SJSA1 (cell line): ENCODE measurements around the gene NFIC. TPM values are rescaled to one million over a fixed set of nuclear protein-coding genes. Genes with fewer than 3 reads are reported as not detected.
"Not testable (repeated sequence)": the region's sequence is repeated elsewhere in the genome, so short reads cannot be mapped to it uniquely, and the experiment has no call there.

ENCODE experiments used
- DNase-seq, 2 experiments: peaks; one replicate each; pipeline ENCODE4 v3.0.0-alpha.2; 2015 to 2020; ENCODE audit warnings: low spot score in 2 of 2, low read depth in 1 of 2
- H3K27ac ChIP-seq: fragments of 250-450 bp; sonication (Bioruptor Pico); 2 replicates; pipeline ENCODE4 v1.5.1; 2020; ENCODE audit warnings: mild to moderate bottlenecking, moderate library complexity
- H3K27me3 ChIP-seq: fragments of 250-450 bp; sonication (Bioruptor Pico); replicated peaks from 2 replicates; pipeline ENCODE4 v1.5.1; 2020; ENCODE audit warnings: mild to moderate bottlenecking, moderate library complexity
- H3K36me3 ChIP-seq: fragments of 250-450 bp; sonication (Bioruptor Pico); 2 replicates; pipeline ENCODE4 v1.5.1; 2020; ENCODE audit warnings: mild to moderate bottlenecking
- H3K4me1 ChIP-seq: fragments of 250-450 bp; sonication (Bioruptor Pico); replicated peaks from 2 replicates; pipeline ENCODE4 v1.6.1; 2021; ENCODE audit warnings: mild to moderate bottlenecking
- H3K4me3 ChIP-seq: fragments of 250-450 bp; sonication (Bioruptor Pico); 2 replicates; pipeline ENCODE4 v1.5.1; 2020; ENCODE audit warnings: mild to moderate bottlenecking
- H3K9me3 ChIP-seq: fragments of 250-450 bp; sonication (Bioruptor Pico); replicated peaks from 2 replicates; pipeline ENCODE4 v1.5.1; 2020; ENCODE audit warnings: mild to moderate bottlenecking
- total RNA-seq: library from RNA; depleted of rRNA; stranded (reverse); fragments of >200 nt; shearing (Covaris generic); gene quantifications from 2 replicates; pipeline ENCODE4 v1.2.3, GENCODE V29; 2014

Gene NFIC
- total RNA-seq, 1 experiment from 2014 or later = 27.6 TPM

DNA sequence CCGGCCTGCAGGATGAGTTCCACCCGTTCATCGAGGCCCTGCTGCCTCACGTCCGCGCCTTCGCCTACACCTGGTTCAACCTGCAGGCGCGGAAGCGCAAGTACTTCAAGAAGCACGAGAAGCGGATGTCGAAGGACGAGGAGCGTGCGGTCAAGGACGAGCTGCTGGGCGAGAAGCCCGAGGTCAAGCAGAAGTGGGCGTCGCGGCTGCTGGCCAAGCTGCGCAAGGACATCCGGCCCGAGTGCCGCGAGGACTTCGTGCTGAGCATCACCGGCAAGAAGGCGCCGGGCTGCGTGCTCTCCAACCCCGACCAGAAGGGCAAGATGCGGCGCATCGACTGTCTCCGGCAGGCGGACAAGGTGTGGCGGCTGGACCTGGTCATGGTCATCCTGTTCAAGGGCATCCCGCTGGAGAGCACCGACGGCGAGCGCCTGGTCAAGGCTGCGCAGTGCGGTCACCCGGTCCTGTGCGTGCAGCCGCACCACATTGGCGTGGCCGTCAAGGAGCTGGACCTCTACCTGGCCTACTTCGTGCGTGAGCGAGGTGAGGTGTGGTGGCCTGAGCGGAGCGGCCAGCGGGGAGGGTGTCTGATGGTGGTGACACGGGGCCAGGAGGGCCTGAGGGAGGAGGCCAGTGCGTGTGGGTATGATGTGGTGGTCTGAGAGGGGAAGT is 15.5 kb downstream of the NFIC start:
- H3K27ac ChIP-seq = no peak overlapping the region
- no peak for DNase-seq
- peaks cover 48% of the 10 kb centered on the region for H3K36me3 ChIP-seq
- no peaks in the 10 kb centered on the region for H3K9me3 ChIP-seq
- no peaks in the 10 kb centered on the region for H3K4me1 ChIP-seq
- no peaks in the 10 kb centered on the region for H3K27me3 ChIP-seq
- H3K4me3 ChIP-seq = no peak overlapping the region

DNA sequence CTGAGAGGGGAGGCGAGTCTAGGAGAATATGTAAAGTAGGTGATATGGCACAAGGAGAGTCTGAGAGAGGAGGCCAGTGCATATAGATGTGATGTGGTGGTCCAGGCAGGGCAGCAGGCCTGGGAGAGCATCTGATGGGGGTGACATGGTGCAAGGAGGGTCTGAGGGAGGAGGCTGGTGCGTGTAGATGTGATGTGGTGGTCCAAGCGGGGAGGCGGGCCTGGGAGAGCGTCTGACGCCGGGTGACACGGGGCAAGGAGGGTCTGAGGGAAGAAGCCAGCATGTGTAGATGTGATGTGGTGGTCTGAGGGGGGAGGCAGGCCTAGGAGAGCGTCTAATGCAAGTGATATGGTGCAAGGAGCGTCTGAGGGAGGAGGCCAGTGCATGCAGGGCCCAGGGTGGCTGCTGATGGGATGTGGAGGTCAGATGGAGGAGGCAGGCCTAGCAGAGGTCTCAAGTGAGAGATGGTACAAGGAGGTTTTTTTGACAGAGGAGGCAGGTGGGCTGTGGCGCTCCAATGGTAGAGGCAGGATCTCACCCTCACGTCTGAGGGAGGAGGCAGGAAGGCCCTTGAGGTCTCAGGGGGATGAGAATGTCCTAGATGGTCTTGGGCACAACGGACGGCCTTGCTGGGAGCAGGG is 16.2 kb downstream of the NFIC start:
- Histone ChIP-seq H3K27me3 (no peaks in the 10 kb centered on the region), H3K4me3 (no peak overlapping the region), H3K9me3 (no peaks in the 10 kb centered on the region), H3K36me3 (peaks cover 55% of the 10 kb centered on the region), H3K4me1 (no peaks in the 10 kb centered on the region), H3K27ac (no peak overlapping the region)
- no peak for DNase-seq

DNA sequence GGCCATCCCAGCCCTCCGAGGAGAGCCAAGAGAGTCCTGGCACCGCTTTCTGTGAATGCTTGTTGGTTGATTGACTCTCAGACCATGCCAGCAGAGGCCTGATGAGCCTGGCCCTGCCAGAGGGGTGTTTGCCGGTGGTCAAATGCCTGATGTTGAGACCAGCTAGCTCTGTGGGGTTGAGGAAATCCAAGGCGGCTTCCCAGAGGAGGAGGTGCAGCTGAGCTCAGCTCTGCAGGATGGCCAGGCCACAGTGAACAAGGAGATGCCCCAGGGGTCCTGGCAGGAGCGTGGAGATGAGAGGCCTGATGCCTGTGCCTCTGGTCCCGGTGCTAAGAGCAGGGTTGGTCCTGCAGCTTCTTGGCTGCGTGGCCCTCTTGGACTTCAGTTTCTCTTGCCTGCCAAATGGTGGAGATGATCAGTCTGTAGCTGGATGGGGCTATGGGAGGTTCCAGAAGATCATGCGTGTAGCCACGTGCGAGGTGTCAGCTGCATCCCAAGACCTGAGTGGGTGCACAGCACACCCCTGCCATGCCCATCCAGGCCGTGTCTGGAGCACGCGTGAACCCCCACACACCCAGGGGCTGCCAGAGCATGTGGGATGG is 16.8 kb downstream of the NFIC start:
- DNase-seq = no peak
- H3K36me3 ChIP-seq = peaks cover 58% of the 10 kb centered on the region
- H3K27ac ChIP-seq = no peak overlapping the region
- no peaks in the 10 kb centered on the region for H3K9me3 ChIP-seq
- H3K4me3 ChIP-seq = no peak overlapping the region
- H3K27me3 ChIP-seq = no peaks in the 10 kb centered on the region
- peaks cover 1% of the 10 kb centered on the region for H3K4me1 ChIP-seq

DNA sequence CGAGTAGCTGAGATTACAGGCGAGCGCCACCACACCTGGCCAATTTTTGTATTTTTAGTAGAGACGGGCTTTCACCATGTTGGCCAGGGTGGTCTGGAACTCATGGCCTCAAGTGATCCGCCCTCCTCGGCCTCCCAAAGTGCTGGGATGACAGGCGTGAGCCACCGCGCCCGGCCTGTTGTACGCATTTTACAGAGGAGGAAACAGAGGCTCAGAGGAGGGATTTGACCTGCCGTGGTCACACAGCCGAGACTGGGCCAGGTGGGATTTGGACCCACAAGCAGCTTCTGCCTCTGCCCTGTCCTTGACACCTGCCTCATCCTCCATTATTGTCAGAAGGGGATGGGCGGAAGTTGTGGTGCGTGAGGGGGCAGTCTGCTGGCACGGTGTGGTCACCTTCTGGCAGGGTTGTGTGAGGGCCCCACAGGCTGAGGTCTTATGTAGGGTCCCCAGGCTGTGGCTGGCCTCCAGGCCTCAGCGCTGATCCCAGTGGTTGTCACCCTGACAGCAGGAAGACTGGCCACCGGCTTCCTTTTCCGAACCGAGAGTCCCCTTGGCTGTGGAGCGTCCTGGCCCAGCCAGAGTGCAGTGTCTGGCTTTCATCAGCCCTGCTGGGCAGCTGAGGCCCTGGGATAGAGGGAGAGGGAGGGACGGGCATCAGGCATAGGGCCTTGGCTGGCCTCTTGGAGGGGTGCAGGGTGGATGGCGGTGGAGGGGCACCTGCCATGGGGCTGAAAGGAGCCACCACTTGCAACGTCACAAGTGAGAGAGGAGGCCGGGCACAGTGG is 20.3 kb downstream of the NFIC start:
- Histone ChIP-seq H3K9me3 (no peaks in the 10 kb centered on the region), H3K27ac (no peak overlapping the region), H3K36me3 (peaks cover 72% of the 10 kb centered on the region), H3K4me3 (no peak overlapping the region), H3K4me1 (peaks cover 15% of the 10 kb centered on the region), H3K27me3 (no peaks in the 10 kb centered on the region)
- no peak for DNase-seq

DNA sequence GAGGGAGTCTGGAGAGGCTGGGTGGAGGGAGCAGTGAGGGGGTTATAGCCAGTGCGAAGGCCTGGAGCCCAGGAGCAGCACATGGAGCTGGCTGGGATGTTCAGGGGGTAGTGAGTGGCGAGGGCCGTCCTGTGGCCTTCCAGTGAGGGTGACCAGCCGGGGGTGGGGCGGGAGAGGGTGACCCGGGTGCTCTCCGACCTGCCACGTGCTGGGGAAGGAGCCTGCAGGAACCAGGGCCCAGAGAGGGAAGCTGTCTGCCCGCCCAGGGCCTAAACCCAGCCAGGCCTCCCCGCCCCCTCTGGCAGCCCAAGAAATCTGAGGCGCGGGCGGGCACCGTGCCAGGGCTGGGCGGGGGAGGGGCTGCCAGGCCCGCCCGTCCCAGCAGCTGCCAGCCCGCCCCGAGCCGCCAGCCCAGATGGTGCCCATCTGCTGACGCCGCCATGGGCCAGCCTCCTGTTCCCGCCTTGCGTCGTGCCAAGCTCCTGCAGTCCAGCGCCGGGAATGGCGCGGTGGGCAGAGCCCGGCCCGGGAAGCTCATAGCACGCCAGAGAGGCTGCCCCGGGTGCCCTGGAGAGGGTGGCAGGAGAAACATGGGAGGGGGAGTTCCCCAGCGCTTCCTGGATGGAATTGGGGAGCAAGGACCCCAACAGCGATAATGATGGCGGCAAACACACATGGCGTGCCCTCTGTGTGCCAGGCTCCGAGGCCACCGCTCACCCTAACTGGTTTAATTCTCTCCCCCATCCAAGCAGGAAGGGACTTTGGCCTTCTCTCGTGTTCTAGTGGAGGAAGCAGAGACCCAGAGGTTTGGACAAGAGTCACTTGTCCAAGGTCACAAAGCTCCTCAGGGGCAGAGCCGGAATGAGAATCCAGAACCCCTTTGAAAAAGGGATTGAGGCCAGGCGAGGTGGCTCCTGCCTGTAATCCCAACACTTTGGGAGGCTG is 21.5 kb downstream of the NFIC start:
- Histone ChIP-seq H3K4me1 (peaks cover 15% of the 10 kb centered on the region), H3K4me3 (no peak overlapping the region)
- DNase-seq = no peak

DNA sequence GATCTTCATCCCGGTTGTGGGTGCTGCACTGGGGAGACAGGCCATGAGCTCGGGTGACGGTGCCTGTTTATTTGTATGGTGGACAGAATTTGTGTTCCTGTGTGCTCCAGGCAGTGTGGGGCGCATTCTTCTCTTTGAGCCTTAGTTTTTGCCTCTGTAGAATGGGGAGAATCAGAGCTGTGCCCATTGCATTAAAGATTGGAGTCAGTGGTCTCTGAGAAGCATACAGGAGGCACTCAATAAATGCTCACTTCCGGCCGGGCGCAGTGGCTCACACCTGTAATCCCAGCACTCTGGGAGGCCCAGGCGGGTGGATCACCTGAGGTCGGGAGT is 23.0 kb downstream of the NFIC start:
- no peaks in the 10 kb centered on the region for H3K27me3 ChIP-seq
- H3K27ac ChIP-seq = no peak overlapping the region
- H3K4me3 ChIP-seq = no peak overlapping the region
- H3K36me3 ChIP-seq = peaks cover 62% of the 10 kb centered on the region
- H3K4me1 ChIP-seq = peaks cover 15% of the 10 kb centered on the region
- no peak for DNase-seq
- no peaks in the 10 kb centered on the region for H3K9me3 ChIP-seq

More for the DNA sequence above, 21.5 kb downstream of the NFIC start:
- Histone ChIP-seq H3K27me3 (no peaks in the 10 kb centered on the region), H3K27ac (no peak overlapping the region), H3K9me3 (no peaks in the 10 kb centered on the region), H3K36me3 (peaks cover 65% of the 10 kb centered on the region)

DNA sequence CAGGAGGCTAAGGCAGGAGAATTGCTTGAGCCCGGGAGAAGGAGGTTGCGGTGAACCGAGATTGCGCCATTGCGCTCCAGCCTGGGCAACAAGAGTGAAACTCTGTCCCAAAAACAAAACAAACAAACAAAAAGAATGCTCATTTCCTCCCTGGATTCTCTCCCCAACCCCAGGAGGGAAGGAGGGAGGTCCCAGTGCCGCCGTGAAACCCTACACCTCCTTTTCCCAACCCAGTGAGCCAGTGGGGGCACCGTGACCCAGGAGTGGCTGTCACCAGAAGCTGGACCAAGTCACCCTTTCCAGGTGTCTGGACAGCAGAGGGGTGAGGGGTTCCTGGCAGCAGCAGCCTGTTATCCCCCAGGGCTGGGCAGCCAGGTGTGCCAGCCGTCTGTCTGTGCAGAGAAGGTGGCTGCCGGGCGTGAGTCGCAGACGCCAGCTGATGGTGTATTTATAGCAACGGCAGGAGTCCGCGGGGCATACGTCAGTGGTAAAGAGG is 23.5 kb downstream of the NFIC start:
- H3K4me3 ChIP-seq = no peak overlapping the region
- DNase-seq = no peak
- peaks cover 15% of the 10 kb centered on the region for H3K4me1 ChIP-seq
- peaks cover 66% of the 10 kb centered on the region for H3K36me3 ChIP-seq
- no peak overlapping the region for H3K27ac ChIP-seq
- H3K27me3 ChIP-seq = no peaks in the 10 kb centered on the region
- no peaks in the 10 kb centered on the region for H3K9me3 ChIP-seq

DNA sequence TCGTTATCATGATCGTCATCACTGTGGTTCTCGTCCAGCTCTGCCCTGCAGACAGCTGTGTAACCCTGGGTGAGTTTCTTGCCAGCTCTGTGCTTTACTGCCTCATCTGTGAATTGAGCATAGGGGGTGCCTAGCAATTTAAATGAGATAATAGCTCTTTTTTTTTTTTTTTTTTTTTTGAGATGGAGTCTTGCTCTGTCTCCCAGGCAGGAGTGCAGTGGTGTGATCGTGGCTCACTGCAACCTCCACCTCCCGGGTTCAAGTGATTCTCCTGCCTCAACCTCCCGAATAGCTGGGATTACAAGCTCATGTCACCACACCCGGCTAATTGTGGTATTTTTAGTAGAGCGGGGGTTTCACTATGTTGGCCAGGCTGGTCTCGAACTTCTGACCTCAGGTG is 25.5 kb downstream of the NFIC start:
- not testable (repeated sequence) for H3K9me3 ChIP-seq, H3K27me3 ChIP-seq, DNase-seq, H3K4me3 ChIP-seq, H3K27ac ChIP-seq
- Histone ChIP-seq H3K36me3 (peaks cover 70% of the 10 kb centered on the region), H3K4me1 (peaks cover 20% of the 10 kb centered on the region)

DNA sequence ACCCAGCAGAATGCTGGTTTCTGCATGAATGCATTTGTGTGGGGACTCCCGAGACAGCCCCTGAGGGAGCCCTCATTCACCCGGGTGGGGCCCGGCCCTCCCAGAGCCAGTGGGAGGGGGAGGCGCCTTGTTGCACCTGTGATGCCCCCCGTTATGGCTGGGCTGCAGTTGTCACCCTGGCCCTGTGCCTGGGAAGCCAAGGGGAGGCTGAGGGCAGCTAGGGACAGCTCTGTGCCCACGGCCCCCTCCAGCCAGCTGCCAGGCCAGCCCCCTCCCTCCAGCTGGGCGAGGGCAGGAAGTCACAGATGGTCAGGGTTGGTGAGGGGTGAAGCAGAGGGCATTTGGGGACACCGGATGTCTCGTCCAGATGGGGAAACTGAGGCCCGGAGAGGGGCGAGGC is 26.1 kb downstream of the NFIC start:
- Histone ChIP-seq H3K4me3 (no peak overlapping the region), H3K4me1 (peaks cover 26% of the 10 kb centered on the region), H3K9me3 (no peaks in the 10 kb centered on the region), H3K27ac (no peak overlapping the region), H3K36me3 (peaks cover 70% of the 10 kb centered on the region), H3K27me3 (no peaks in the 10 kb centered on the region)
- no peak for DNase-seq

DNA sequence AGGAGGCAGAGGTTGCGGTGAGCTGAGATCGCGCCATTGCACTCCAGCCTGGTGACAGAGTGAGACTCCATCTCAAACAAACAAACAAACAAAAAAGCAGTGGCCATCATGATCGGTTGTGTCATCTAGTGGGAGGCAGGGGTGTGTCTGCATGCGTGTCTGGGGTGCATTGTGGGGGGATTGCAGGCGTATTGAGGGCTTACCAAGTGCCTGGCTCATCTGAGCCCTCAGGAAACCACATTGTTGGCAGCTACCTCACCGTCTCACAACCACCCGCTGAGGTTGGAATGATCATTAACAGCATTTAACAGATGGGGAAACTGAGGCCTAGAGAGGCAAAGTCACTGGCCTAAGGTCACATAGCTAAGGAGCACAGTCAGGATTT is 30.5 kb downstream of the NFIC start:
- peaks cover 57% of the 10 kb centered on the region for H3K36me3 ChIP-seq
- H3K4me3 ChIP-seq = no peak overlapping the region
- H3K27ac ChIP-seq = no peak overlapping the region
- no peak for DNase-seq
- H3K9me3 ChIP-seq = no peaks in the 10 kb centered on the region
- H3K4me1 ChIP-seq = peaks cover 14% of the 10 kb centered on the region
- no peaks in the 10 kb centered on the region for H3K27me3 ChIP-seq

DNA sequence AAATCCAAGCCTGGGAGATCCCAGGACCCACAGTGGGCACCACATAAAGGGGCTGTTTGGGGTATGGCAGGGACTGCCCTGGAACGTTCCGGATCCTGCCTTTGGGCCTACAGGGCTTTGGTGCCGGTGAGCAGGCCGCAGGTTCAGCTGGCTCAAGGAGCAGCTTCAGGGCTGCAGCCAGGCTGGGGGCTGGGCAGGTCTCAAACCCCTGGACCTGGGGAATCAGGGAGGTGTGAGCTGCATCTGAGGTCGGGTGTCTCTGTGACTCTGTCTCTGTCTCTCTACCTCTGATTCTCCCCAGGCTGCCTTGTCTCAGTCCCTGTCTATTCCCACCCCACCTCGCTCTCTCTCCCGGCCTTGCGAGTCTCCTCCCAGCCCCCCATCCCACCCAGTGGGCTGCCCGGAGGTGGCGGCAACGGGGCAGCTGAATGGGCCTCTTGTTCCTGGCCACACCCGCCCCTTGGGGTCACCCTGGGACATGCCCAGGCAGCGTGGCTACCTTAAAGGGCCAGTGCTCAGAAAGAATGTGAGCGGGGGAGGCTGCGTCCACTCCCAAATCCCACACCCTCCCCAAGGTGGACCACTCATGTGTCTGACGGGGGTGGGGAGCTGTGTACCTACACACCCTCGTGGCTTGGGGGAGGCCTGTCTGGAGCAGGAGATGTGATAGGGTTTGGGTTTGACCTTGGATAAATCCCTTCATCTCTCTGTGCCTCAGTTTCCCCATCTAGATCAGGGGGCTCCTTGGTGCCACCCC is 31.1 kb downstream of the NFIC start:
- Histone ChIP-seq H3K9me3 (no peaks in the 10 kb centered on the region), H3K27me3 (no peaks in the 10 kb centered on the region), H3K27ac (no peak overlapping the region), H3K4me1 (peaks cover 14% of the 10 kb centered on the region), H3K36me3 (peaks cover 60% of the 10 kb centered on the region), H3K4me3 (no peak overlapping the region)
- no peak for DNase-seq

DNA sequence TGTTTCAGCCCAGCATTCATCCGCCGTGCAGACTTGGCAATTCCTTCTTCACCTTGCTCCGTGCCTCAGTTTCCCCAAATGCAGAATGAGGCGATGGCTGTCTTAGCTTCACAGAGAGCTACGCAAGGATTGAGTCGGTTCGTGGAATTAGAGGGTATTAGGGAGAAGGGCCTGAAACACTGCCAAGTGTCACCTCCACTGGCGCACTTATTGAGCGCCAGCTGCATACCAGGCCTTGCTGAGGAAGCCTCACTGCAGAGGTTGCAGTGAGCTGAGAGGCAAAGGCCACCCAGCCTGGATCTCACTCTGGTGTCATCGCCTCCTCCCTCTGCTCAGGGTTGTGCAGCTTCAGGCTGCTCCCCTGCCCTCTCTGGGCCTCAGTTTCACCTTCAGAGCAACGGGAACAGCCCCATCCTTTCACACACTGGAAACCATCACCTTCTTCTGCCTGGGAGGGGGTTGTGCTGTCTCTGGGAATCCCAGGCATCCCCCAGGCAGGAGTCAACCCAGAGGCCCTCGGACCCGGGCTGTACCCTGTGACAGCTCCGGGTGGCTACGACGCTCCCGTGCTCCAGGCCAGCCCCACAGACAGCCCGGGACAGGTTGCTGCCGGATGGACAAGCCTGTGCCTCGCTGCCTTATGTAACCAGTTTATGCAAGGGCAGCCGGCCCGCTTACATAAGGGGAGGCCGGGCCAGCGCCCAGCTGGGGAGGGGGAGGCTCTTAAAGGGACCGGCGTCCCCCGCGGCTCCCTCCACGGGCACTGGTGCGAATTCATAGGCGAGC is 31.9 kb downstream of the NFIC start:
- DNase-seq = no peak
- no peak overlapping the region for H3K27ac ChIP-seq
- no peak overlapping the region for H3K4me3 ChIP-seq
- H3K36me3 ChIP-seq = peaks cover 63% of the 10 kb centered on the region
- no peaks in the 10 kb centered on the region for H3K9me3 ChIP-seq
- peaks cover 18% of the 10 kb centered on the region for H3K4me1 ChIP-seq
- H3K27me3 ChIP-seq = no peaks in the 10 kb centered on the region
